ENCODE measurements around the gene CRTAC1. TPM values are rescaled to one million over a fixed set of nuclear protein-coding genes. Genes with fewer than 3 reads are reported as not detected.

CRTAC1 gene
- total and polyA plus RNA-seq, 4 donors, result 0.14 to 0.33 (median 0.26) TPM

- Histone ChIP-seq H3K36me3 (ENCODE audit: control insufficient read depth in 4 of 4, insufficient read depth in 3 of 4, low read depth in 1 of 4, low read length in 3 of 4) (no peaks in the 10 kb centered on the region), H3K27ac (ENCODE audit: low read depth in 1 of 2, low read length in 2 of 2) (no peak overlapping the region), H3K4me1 (ENCODE audit: control insufficient read depth in 4 of 4, insufficient read depth in 4 of 4, low read length in 3 of 4) (no peaks in the 10 kb centered on the region), H3K27me3 (ENCODE audit: control insufficient read depth in 4 of 4, insufficient read depth in 4 of 4, low read length in 3 of 4) (peaks cover 0 to 3% (median 0%) of the 10 kb centered on the region in 4 donors), H3K9me3 (ENCODE audit: control insufficient read depth in 4 of 4, low read length in 3 of 4) (peaks cover 0 to 3% (median 0%) of the 10 kb centered on the region in 4 donors), H3K9ac (ENCODE audit: low read depth in 1 of 2, low read length in 2 of 2) (no peak overlapping the region), H3K4me3 (ENCODE audit: low read depth in 1 of 3, low read length in 3 of 3) (no peak overlapping the region)
- DNase-seq (ENCODE audit: low spot score), result no peak
- 73% methylated on average over 4 of the region's 4 CpGs for WGBS
- no peak for TF ChIP-seq RAD21 (IDR thresholded peaks at IDR 0.05)
- no peak for TF ChIP-seq SP1 (IDR thresholded peaks at IDR 0.05)
- TF ChIP-seq GABPA (IDR thresholded peaks at IDR 0.05 in 1 of 2, conservative IDR thresholded peaks at IDR 0.05 in 1 of 2), result no peak
- TF ChIP-seq MAX (IDR thresholded peaks at IDR 0.05), result no peak
- no peak for TF ChIP-seq EGR1 (IDR thresholded peaks at IDR 0.05; ENCODE audit: low read depth in 2 of 2)
- TF ChIP-seq HNF4G (IDR thresholded peaks at IDR 0.05), result no peak
- TF ChIP-seq, protein P1, sequence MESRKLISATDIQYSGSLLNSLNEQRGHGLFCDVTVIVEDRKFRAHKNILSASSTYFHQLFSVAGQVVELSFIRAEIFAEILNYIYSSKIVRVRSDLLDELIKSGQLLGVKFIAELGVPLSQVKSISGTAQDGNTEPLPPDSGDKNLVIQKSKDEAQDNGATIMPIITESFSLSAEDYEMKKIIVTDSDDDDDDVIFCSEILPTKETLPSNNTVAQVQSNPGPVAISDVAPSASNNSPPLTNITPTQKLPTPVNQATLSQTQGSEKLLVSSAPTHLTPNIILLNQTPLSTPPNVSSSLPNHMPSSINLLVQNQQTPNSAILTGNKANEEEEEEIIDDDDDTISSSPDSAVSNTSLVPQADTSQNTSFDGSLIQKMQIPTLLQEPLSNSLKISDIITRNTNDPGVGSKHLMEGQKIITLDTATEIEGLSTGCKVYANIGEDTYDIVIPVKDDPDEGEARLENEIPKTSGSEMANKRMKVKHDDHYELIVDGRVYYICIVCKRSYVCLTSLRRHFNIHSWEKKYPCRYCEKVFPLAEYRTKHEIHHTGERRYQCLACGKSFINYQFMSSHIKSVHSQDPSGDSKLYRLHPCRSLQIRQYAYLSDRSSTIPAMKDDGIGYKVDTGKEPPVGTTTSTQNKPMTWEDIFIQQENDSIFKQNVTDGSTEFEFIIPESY (IDR thresholded peaks at IDR 0.05), result no peak
- no peak for TF ChIP-seq TAF1 (conservative IDR thresholded peaks at IDR 0.05)
- TF ChIP-seq YY1 (IDR thresholded peaks at IDR 0.05), result no peak
These were observed 81.0 kb downstream of the CRTAC1 start for GRCh38 chr10:97949462-97949861.

DNA sequence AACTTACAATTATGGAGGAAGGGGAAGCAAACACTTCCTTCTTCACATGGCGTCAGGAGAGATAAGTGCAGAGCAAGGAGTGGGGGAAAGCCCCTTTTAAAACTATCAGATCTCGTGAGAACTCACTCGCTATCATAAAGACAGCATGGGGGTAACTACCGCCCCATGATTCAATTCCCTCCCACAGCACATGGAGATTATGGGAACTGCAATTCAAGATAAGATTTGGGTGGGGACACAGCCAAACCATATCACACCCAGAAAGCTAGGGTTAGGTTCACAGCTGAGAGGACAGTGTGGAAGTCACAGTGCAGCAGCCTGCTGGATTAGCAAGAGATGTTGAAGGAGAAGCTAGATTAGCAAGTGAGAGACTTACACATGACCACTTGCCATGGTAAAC lies 81.6 kb downstream of the CRTAC1 start:
- H3K4me1 ChIP-seq (ENCODE audit: control insufficient read depth in 4 of 4, insufficient read depth in 4 of 4, low read length in 3 of 4), result no peaks in the 10 kb centered on the region
- peaks cover 0 to 3% (median 0%) of the 10 kb centered on the region in 4 donors for H3K27me3 ChIP-seq (ENCODE audit: control insufficient read depth in 4 of 4, insufficient read depth in 4 of 4, low read length in 3 of 4)
- DNase-seq (ENCODE audit: low spot score), result no peak
- no peaks in the 10 kb centered on the region for H3K36me3 ChIP-seq (ENCODE audit: control insufficient read depth in 4 of 4, insufficient read depth in 3 of 4, low read depth in 1 of 4, low read length in 3 of 4)
- TF ChIP-seq SP1 (IDR thresholded peaks at IDR 0.05), result no peak
- TF ChIP-seq, protein P2, sequence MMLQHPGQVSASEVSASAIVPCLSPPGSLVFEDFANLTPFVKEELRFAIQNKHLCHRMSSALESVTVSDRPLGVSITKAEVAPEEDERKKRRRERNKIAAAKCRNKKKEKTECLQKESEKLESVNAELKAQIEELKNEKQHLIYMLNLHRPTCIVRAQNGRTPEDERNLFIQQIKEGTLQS (IDR thresholded peaks at IDR 0.05), result no peak
- no peak overlapping the region for H3K9ac ChIP-seq (ENCODE audit: low read depth in 1 of 2, low read length in 2 of 2)
- no peak overlapping the region for H3K27ac ChIP-seq (ENCODE audit: low read depth in 1 of 2, low read length in 2 of 2)
- H3K4me3 ChIP-seq (ENCODE audit: low read depth in 1 of 3, low read length in 3 of 3), result no peak overlapping the region
- 54% methylated on average over 4 of the region's 4 CpGs for WGBS
- H3K9me3 ChIP-seq (ENCODE audit: control insufficient read depth in 4 of 4, low read length in 3 of 4), result peaks cover 0 to 4% (median 2%) of the 10 kb centered on the region in 4 donors

GRCh38 chr10:97944772-97945171 lies 85.6 kb downstream of the CRTAC1 start:
- DNase-seq (ENCODE audit: low spot score), result no peak
- Histone ChIP-seq H3K36me3 (ENCODE audit: control insufficient read depth in 4 of 4, insufficient read depth in 3 of 4, low read depth in 1 of 4, low read length in 3 of 4) (no peaks in the 10 kb centered on the region), H3K27me3 (ENCODE audit: control insufficient read depth in 4 of 4, insufficient read depth in 4 of 4, low read length in 3 of 4) (peaks cover 0 to 4% (median 0%) of the 10 kb centered on the region in 4 donors), H3K27ac (ENCODE audit: low read depth in 1 of 2, low read length in 2 of 2) (no peak overlapping the region), H3K4me1 (ENCODE audit: control insufficient read depth in 4 of 4, insufficient read depth in 4 of 4, low read length in 3 of 4) (no peaks in the 10 kb centered on the region), H3K4me3 (ENCODE audit: low read depth in 1 of 3, low read length in 3 of 3) (no peak overlapping the region), H3K9ac (ENCODE audit: low read depth in 1 of 2, low read length in 2 of 2) (no peak overlapping the region), H3K9me3 (ENCODE audit: control insufficient read depth in 4 of 4, low read length in 3 of 4) (peaks cover 0 to 4% (median 2%) of the 10 kb centered on the region in 4 donors)
- TF ChIP-seq, protein P3, sequence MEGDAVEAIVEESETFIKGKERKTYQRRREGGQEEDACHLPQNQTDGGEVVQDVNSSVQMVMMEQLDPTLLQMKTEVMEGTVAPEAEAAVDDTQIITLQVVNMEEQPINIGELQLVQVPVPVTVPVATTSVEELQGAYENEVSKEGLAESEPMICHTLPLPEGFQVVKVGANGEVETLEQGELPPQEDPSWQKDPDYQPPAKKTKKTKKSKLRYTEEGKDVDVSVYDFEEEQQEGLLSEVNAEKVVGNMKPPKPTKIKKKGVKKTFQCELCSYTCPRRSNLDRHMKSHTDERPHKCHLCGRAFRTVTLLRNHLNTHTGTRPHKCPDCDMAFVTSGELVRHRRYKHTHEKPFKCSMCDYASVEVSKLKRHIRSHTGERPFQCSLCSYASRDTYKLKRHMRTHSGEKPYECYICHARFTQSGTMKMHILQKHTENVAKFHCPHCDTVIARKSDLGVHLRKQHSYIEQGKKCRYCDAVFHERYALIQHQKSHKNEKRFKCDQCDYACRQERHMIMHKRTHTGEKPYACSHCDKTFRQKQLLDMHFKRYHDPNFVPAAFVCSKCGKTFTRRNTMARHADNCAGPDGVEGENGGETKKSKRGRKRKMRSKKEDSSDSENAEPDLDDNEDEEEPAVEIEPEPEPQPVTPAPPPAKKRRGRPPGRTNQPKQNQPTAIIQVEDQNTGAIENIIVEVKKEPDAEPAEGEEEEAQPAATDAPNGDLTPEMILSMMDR (IDR thresholded peaks at IDR 0.05; ENCODE audit: low read depth, low read length, missing input control), result no peak
- TF ChIP-seq MAX (IDR thresholded peaks at IDR 0.05) (no peak), EGR1 (IDR thresholded peaks at IDR 0.05; ENCODE audit: low read depth in 2 of 2) (no peak), JUND (IDR thresholded peaks at IDR 0.05) (no peak), FOXA2 (IDR thresholded peaks at IDR 0.05) (no peak), RAD21 (IDR thresholded peaks at IDR 0.05) (no peak), REST (IDR thresholded peaks at IDR 0.05) (no peak), TAF1 (conservative IDR thresholded peaks at IDR 0.05) (no peak), NR2F2 (IDR thresholded peaks at IDR 0.05) (no peak), RXRA (IDR thresholded peaks at IDR 0.05) (no peak), FOXA1 (IDR thresholded peaks at IDR 0.05) (no peak), YY1 (IDR thresholded peaks at IDR 0.05) (no peak)
- TF ChIP-seq, protein P1 (IDR thresholded peaks at IDR 0.05), result no peak
- TF ChIP-seq, protein P2 (IDR thresholded peaks at IDR 0.05), result no peak

Data from liver (tissue), 9 donors.